Activated naive CD8-positive, alpha-beta T cell treated with anti-CD3 and anti-CD28 coated beads for 36 hours (primary cell): ENCODE measurements around the gene PLEKHB1. TPM values are rescaled to one million over a fixed set of nuclear protein-coding genes. Genes with fewer than 3 reads are reported as not detected.
"Not testable (repeated sequence)": the region's sequence is repeated elsewhere in the genome, so short reads cannot be mapped to it uniquely, and the experiment has no call there.

Source experiments
- DNase-seq: peaks from one replicate; pipeline ENCODE4 v3.0.0; 2021
- H3K27ac Mint-ChIP-seq: one replicate; pipeline ENCODE4 v1.8.0; 2022; ENCODE audit warnings: mild to moderate bottlenecking, moderate library complexity, mixed read lengths
- H3K27me3 Mint-ChIP-seq: one replicate; pipeline ENCODE4 v1.8.0; 2022; ENCODE audit warnings: mild to moderate bottlenecking, mixed read lengths
- H3K36me3 Mint-ChIP-seq: one replicate; pipeline ENCODE4 v1.8.0; 2021; ENCODE audit warnings: mild to moderate bottlenecking, mixed read lengths
- H3K4me1 Mint-ChIP-seq: one replicate; pipeline ENCODE4 v1.8.0; 2021; ENCODE audit warnings: mixed read lengths
- H3K4me3 Mint-ChIP-seq: one replicate; pipeline ENCODE4 v1.8.0; 2022; ENCODE audit warnings: mild to moderate bottlenecking, moderate library complexity, mixed read lengths
- H3K9me3 Mint-ChIP-seq: one replicate; pipeline ENCODE4 v1.8.0; 2022; ENCODE audit warnings: mixed read lengths
- total RNA-seq, 2 experiments: library from RNA; stranded (reverse); gene quantifications; one replicate each; pipeline ENCODE4 v1.2.3, GENCODE V29; 2021

PLEKHB1 gene
- total RNA-seq, 2 experiments from 2014 or later, result 6.8 to 13.3 TPM

DNA sequence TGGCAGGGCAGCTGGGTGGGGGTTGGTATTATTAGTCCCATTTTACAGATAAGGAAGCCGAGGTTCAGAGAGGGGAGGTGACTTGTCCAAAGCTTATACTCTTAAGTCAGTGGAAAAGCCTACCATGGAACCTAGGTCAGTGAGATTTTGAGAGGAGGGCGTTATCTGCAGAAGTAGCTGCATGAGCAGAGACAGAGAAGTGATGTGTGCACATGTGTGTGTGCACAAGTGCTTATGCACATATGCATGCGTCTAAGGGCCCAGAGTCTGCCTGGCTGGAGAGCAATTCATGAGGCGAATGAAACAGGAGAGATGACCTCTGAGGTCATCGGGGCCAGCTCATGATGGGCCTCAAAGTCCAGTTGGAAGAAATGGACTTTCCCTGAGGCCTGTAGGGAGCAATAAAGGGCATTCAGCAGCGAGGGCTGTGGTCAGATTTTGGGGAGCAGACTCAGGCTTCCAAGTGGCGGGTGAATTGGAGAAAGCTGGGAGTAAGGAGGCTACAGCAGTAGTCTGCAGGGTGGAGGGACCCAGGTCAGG is 8.2 kb downstream of the PLEKHB1 start:
- Mint-ChIP-seq H3K27me3 (no peaks in the 10 kb centered on the region), H3K4me1 (peaks cover 3% of the 10 kb centered on the region), H3K36me3 (no peaks in the 10 kb centered on the region), H3K27ac (no peak overlapping the region), H3K4me3 (no peak overlapping the region), H3K9me3 (no peaks in the 10 kb centered on the region)
- no peak for DNase-seq

DNA sequence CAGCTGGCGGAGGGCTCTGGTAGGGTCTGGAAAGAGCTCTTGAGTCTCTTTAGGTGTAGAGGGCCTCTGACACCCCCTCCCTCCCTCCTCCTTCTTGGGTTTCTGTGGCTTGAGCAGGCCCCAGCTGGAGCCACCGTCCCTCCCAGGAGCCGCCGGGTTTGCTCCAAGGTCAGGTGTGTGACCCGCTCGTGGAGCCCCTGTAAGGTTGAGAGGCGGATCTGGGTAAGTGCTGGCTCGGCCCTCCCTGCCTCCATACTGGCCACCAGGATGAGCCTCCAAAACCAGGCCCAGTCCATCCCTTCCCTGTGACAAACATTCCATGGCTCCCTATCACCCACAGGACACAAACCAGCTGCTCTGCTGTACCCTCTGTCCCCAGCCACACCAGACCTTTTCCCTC is 9.3 kb downstream of the PLEKHB1 start:
- no peaks in the 10 kb centered on the region for H3K36me3 Mint-ChIP-seq
- no peaks in the 10 kb centered on the region for H3K9me3 Mint-ChIP-seq
- peaks cover 3% of the 10 kb centered on the region for H3K4me1 Mint-ChIP-seq
- no peaks in the 10 kb centered on the region for H3K27me3 Mint-ChIP-seq
- no peak overlapping the region for H3K4me3 Mint-ChIP-seq
- DNase-seq, result no peak
- peak overlapping the region; percentile 26 for H3K27ac Mint-ChIP-seq

DNA sequence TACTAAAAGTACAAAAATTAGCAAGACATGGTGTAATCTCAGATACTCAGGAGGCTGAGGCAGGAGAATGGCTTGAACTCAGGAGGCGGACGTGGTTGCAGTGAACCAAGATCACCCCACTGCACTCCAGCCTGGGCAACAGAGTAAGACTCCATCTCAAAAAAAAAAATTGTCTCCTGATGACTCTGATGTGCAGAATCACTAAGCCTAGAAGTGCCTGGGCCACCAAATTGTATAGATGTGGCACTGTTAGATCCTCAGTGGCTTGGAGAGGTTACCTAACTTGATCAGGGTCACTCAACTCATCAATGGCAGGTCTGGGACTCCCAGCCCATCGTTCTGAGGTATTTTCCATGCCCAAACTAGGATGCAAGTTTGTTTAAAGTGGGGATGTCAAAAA is 10.6 kb downstream of the PLEKHB1 start:
- H3K36me3 Mint-ChIP-seq, result no peaks in the 10 kb centered on the region
- H3K4me3 Mint-ChIP-seq, result no peak overlapping the region
- no peaks in the 10 kb centered on the region for H3K27me3 Mint-ChIP-seq
- no peaks in the 10 kb centered on the region for H3K9me3 Mint-ChIP-seq
- no peak for DNase-seq
- H3K27ac Mint-ChIP-seq, result no peak overlapping the region
- peaks cover 9% of the 10 kb centered on the region for H3K4me1 Mint-ChIP-seq

DNA sequence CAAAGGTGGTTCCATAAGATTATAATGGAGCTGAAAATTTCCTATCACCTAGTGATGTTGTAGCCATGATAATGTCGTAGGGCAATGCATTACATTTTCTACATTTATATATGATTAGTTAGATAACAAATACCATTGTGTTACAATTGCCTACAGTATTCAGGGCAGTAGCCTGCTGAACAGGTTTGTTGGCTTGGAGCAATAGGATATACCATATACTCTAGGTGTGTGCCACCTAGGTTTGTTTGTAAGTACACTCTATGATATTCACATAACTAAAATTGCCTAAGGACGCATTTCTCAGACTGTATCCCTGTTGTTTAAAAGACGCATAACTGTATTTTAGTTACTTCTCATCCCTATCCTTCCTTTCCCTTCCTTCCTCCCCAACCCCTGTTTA is 13.6 kb downstream of the PLEKHB1 start:
- H3K4me3 Mint-ChIP-seq, result no peak overlapping the region

DNA sequence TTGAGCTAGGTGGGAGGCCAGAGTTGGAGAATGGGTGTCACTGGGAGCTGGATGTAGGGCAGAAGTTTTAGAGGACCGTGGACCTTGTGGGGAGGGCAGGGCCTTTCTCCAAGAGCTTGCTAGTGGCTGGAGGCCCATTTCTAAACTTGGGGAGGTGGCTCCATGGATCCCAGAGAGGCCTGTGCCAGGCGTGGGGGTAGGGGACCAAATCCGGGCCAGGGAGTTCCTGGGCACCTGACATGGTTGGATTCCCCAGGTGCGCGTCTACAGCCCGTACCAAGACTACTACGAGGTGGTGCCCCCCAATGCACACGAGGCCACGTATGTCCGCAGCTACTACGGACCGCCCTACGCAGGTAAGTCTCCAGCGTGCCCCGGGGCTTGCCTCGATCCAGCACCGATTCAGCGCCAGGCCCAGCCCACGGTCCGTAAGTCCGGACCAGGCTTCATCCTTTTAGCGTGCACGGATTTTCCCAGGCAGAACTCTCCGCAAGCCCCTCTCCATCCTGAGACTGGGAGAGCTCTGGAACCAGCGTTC is 14.2 kb downstream of the PLEKHB1 start:
- no peaks in the 10 kb centered on the region for H3K27me3 Mint-ChIP-seq
- H3K4me3 Mint-ChIP-seq, result no peak overlapping the region
- no peaks in the 10 kb centered on the region for H3K9me3 Mint-ChIP-seq
- DNase-seq, result no peak
- H3K4me1 Mint-ChIP-seq, result peaks cover 9% of the 10 kb centered on the region
- no peak overlapping the region for H3K27ac Mint-ChIP-seq
- H3K36me3 Mint-ChIP-seq, result no peaks in the 10 kb centered on the region

More for the DNA sequence above, 13.6 kb downstream of the PLEKHB1 start:
- H3K27ac Mint-ChIP-seq, result no peak overlapping the region
- peaks cover 9% of the 10 kb centered on the region for H3K4me1 Mint-ChIP-seq
- no peak for DNase-seq
- H3K9me3 Mint-ChIP-seq, result no peaks in the 10 kb centered on the region
- no peaks in the 10 kb centered on the region for H3K27me3 Mint-ChIP-seq
- no peaks in the 10 kb centered on the region for H3K36me3 Mint-ChIP-seq

DNA sequence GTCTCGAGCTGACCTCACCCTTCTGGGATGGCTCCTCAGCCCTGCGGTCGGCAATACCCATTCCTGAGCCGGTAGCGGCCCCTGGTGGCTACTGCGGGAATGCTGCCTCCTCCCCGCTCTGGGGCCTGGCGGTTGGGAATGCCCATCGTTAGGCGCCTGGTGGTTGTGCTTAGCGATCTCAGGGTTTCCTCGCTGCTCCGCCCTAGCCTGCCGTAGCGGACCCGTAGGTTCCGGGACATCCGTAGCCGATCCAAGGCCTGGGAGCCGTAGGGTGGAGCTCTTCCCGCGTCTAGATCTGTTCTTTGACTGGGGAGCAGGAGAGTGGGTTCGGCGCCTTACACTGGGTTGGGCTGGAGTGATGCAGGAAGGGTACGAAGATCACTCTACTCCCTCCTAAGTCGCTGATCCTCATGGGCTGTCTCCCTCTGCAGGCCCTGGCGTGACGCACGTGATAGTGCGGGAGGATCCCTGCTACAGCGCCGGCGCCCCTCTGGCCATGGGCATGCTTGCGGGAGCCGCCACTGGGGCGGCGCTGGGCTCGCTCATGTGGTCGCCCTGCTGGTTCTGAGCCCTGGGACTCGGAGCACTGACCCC is 14.8 kb downstream of the PLEKHB1 start:
- Mint-ChIP-seq H3K4me1 (peaks cover 6% of the 10 kb centered on the region), H3K27ac (no peak overlapping the region), H3K9me3 (no peaks in the 10 kb centered on the region), H3K27me3 (no peaks in the 10 kb centered on the region), H3K36me3 (no peaks in the 10 kb centered on the region), H3K4me3 (peak overlapping the region; percentile 46)
- DNase-seq, result peak; percentile 87

DNA sequence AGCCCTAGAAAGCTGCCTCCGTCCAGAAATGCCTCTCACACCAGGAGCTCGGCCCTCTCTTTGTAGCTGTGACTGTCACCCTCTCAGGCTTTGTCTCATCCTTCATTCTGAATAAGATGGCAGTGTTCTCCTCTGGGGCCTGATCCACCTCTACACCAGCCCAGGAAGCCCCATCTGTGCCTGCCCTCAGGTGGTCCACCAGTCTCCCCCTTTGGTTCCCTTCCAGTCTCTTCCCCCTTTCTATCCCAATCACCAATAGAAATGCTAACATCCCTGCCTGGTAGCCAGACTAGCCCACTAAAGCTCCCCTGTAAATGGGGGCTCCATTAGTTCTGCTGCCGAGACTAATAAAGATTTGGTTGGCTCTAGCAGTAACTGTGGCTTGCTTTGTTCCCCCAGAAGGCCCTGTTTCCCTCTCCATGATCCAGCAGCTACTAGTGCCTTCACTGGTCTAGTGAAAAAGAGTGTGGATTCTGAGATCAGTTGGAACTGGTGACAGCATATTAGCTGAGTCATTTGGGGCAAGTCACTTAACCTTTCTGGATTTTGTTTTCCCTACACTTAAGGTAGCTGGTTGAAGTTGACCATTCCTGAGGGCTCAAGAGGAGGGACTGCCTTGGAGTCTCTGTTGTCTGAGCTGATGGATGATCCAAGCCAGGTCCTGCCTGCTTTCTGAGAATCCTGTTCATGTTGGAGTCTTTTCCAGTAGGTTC is 16.2 kb downstream of the PLEKHB1 start:
- Mint-ChIP-seq H3K4me3 (no peak overlapping the region), H3K27me3 (no peaks in the 10 kb centered on the region), H3K36me3 (no peaks in the 10 kb centered on the region), H3K4me1 (peaks cover 6% of the 10 kb centered on the region), H3K9me3 (no peaks in the 10 kb centered on the region), H3K27ac (no peak overlapping the region)
- DNase-seq, result no peak

DNA sequence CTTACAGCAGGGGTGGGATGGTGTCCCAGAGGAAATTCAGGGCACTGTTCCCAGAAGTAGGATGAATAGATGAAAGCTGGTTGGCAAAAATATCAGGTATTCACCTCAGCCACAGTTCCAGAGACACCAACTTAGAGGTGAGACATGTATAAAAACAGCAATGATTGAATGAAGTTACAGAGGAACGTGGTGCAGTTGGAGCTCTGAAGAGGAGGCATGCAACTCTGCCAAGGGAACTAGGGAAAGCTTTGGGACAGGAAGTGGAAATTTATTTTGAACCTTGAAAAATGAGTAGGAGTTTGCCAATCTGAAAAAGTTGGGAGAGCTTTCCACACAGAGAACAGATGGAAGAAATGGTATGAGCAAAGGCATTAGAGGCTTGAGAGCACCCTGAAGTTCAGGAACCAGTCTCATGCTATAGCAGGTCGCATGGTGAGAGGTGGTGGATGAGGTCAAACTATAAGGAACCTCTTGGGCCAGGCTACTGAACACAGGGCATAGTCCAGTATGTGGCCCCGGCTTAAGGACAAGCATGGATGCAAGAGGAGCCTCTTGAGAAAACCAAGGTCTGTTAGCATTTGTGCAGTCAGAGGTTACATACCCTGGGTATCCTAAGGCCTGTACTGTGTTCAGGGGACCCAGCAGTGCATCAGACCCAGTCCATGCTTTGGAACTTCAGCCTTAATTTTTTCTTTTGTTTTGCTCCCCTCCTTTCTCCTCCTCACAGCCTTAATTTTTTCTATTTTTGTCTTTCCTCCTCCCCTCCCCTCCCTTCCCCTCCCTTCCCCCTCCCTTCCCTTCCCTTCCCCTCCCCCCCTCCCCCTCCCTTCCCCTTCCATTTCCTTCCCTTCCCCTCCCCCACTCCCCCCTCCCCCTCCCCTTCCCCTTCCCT is 17.5 kb downstream of the PLEKHB1 start:
- H3K27me3 Mint-ChIP-seq, result no peaks in the 10 kb centered on the region
- DNase-seq, result no peak
- no peaks in the 10 kb centered on the region for H3K9me3 Mint-ChIP-seq
- H3K4me3 Mint-ChIP-seq, result no peak overlapping the region
- peaks cover 6% of the 10 kb centered on the region for H3K4me1 Mint-ChIP-seq
- H3K36me3 Mint-ChIP-seq, result no peaks in the 10 kb centered on the region
- H3K27ac Mint-ChIP-seq, result no peak overlapping the region

DNA sequence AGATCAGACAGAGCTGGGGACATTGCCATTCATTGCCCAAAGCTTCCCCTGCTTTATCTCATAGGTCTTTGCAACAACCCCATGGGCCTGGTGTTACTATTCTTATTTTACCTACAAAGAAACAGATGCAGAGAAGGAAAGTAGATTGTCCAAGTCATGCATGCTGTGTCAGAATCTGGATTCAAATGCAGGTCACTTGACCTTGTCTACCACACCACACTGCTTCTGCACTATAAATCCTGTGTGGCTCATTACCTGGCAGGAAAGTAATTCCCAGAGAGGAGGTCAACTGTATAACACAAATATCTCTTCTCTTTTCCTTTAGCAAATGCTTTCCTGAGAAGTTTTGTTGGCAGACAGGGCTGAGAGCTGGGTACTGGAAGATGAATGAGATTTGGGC is 18.5 kb downstream of the PLEKHB1 start:
- no peaks in the 10 kb centered on the region for H3K27me3 Mint-ChIP-seq
- no peak for DNase-seq
- H3K4me3 Mint-ChIP-seq, result no peak overlapping the region
- peaks cover 6% of the 10 kb centered on the region for H3K4me1 Mint-ChIP-seq
- H3K36me3 Mint-ChIP-seq, result no peaks in the 10 kb centered on the region
- H3K9me3 Mint-ChIP-seq, result no peaks in the 10 kb centered on the region
- H3K27ac Mint-ChIP-seq, result no peak overlapping the region

DNA sequence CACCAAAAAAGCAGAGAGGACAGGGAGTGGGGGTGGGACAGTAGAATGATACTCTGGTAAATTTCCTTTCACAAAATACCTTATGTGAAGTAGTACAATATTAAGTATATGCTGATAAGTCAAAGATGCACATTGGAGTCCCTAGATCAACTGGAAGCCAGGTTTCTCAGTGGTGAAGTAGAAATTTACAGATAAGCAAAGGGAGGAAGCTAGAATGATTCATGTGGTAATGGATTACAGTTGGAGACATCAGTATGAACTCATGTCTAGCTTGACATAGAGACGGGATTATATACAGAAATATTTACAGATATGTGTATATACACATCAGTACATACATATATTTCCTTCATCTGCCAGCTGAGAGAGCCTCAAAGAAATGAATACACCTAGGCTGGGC is 21.5 kb downstream of the PLEKHB1 start:
- H3K9me3 Mint-ChIP-seq, result no peaks in the 10 kb centered on the region
- H3K27me3 Mint-ChIP-seq, result no peaks in the 10 kb centered on the region
- no peak overlapping the region for H3K27ac Mint-ChIP-seq
- H3K4me1 Mint-ChIP-seq, result no peaks in the 10 kb centered on the region
- no peak overlapping the region for H3K4me3 Mint-ChIP-seq
- DNase-seq, result no peak
- no peaks in the 10 kb centered on the region for H3K36me3 Mint-ChIP-seq

DNA sequence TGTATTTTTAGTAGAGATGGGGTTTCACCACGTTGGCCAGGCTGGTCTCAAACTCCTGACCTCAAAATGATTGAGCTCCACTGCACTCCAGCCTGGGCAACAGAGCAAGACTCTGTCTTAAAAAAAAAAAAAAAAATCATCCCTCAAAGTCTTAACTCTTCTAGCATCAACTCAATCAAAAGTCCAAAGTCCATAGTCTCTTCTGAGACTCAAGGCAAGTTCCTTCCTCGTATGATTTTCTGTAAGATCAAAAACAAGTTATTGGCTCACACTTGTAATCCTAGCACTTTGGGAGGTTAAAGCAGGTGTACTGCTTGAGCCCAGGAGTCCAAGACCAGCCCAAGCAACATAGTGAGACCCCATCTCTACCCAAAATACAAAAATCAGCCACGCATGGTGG is 24.4 kb downstream of the PLEKHB1 start:
- DNase-seq, result no peak
- H3K4me1 Mint-ChIP-seq, result no peaks in the 10 kb centered on the region
- no peak overlapping the region for H3K4me3 Mint-ChIP-seq
- H3K9me3 Mint-ChIP-seq, result no peaks in the 10 kb centered on the region
- peaks cover 4% of the 10 kb centered on the region for H3K36me3 Mint-ChIP-seq
- H3K27ac Mint-ChIP-seq, result no peak overlapping the region
- no peaks in the 10 kb centered on the region for H3K27me3 Mint-ChIP-seq

DNA sequence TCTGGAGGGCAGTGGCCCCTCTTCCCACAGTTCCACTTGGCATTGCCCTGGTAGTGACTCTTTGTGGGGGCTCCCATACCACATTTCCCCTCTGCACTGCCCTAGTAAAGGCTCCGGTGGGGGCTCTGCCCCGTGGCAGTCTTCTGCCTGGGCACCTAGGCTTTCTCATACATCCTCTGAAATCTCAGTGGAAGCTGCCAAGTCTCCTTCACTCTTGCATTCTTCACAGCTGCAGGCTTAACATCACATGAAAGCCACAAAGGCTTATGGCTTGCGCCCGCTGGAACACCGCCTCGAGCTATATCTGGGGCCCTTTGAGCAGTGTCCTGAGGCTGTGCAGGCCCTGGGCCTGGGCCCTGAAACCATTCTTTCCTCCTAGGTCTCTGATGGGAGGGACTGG is 25.3 kb downstream of the PLEKHB1 start:
- no peak for DNase-seq
- no peak overlapping the region for H3K4me3 Mint-ChIP-seq
- H3K36me3 Mint-ChIP-seq, result peaks cover 4% of the 10 kb centered on the region
- H3K9me3 Mint-ChIP-seq, result no peaks in the 10 kb centered on the region
- no peak overlapping the region for H3K27ac Mint-ChIP-seq
- H3K4me1 Mint-ChIP-seq, result no peaks in the 10 kb centered on the region
- H3K27me3 Mint-ChIP-seq, result no peaks in the 10 kb centered on the region

DNA sequence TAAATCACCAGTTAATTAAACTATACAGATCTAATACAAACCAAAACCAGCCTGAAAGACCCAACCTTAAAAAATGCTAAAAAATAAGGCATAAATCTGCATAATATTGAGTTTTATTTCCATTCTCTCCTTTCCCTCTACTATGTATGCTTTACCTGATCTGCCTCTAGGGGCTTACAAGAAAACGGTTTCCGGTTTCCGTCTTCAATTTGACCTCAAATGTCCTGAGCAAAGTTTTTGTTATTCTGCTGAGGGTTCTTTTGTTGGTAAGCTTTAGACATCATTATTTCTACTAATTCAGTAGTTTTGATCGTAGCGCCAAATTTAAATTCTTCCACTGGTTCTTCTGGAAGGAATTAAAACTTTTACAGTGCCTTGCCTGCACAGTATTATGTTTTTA is 30.2 kb downstream of the PLEKHB1 start:
- H3K9me3 Mint-ChIP-seq, H3K27ac Mint-ChIP-seq, H3K36me3 Mint-ChIP-seq, H3K4me3 Mint-ChIP-seq, H3K27me3 Mint-ChIP-seq, H3K4me1 Mint-ChIP-seq, DNase-seq: not testable (repeated sequence)

DNA sequence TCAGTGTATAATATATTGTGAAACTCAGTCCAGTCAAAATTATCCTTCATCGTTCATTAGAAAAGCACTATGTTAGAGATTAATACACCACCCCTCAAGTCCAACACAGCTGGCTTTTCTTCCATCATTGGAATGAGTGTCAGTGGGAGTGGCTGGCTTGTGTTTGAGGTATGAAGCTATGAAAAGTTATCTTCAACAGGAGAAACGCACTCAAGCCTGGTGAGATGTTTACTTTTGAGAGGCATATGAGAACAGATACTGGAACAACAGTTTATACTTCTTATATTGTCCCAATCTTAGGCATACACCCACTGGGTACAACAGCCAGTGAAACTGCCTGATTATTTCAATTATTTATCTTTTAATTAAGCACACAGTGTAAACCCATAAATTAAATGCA is 34.3 kb downstream of the PLEKHB1 start:
- peaks cover 8% of the 10 kb centered on the region for H3K36me3 Mint-ChIP-seq
- H3K9me3 Mint-ChIP-seq, result no peaks in the 10 kb centered on the region
- no peak overlapping the region for H3K4me3 Mint-ChIP-seq
- no peak for DNase-seq
- H3K4me1 Mint-ChIP-seq, result no peaks in the 10 kb centered on the region
- no peaks in the 10 kb centered on the region for H3K27me3 Mint-ChIP-seq
- H3K27ac Mint-ChIP-seq, result no peak overlapping the region

DNA sequence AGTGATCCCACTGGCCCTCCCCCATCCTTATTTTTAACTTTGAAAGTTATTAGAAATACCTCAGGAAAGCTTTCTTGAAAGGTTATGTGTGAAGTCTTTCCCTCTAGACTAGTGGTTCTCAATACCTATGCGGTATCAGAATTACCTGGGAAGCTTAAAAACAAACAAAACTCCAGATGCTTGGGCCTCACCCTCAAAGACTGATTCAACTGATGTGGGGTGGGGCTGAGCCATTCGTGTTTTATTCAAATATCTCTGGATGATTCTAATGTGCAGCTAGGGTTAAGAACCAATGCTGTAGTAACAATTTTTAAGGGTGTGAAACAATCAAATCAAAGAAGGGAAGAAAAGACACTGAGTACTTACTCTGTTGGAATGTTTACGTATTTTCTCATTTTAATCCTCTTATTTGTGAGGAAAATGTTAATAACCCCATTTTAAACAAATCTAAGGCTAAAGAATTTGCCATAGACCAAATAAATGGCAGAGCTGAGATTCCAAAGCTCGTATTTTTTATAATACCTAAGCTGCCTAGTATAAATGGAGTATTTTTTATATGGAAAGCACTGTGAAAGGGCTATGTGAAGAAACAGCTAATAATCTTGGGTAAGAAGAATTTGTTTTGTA is 47.6 kb downstream of the PLEKHB1 start:
- DNase-seq, result no peak
- no peak overlapping the region for H3K4me3 Mint-ChIP-seq
- no peaks in the 10 kb centered on the region for H3K27me3 Mint-ChIP-seq
- H3K9me3 Mint-ChIP-seq, result no peaks in the 10 kb centered on the region
- H3K36me3 Mint-ChIP-seq, result peaks cover 13% of the 10 kb centered on the region
- H3K27ac Mint-ChIP-seq, result no peak overlapping the region
- H3K4me1 Mint-ChIP-seq, result no peaks in the 10 kb centered on the region
